Measurements from ENCODE around the gene TCEANC2.

Gene TCEANC2

DNA sequence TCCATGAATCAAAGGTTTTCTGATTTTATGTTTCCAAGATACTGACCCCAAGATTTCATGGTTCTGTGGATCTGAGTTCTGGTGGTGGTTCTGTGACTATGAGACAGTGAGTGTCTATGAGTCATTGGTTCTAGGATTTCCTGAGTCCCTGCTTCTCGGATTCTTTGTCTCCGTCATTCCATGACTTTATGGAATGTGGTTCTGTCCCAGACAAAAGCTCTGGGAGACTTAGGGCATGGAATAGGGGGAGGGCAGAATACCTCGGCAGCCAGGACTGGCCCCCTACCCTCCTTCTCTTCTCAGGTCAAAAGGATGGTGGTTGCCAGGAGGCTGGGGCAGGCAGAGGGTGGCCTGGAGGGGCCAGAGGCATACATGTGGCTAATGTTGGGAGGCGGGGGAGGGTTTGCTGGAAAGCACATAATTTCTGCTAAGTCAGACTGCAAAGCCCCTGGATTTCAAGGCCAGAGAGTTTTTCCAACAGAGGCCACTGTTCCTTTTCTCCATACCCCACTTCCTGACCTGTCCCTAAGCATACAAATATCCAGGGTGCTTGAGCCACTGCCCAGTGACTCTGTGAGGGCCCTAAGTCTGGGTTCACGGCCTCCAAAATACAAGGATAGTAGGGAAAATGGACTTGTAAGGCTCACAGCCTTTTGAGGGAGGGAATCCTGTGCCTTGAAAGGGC, 82.2 kb downstream of the TCEANC2 start:
- H3K36me3 ChIP-seq (ENCODE audit: insufficient read depth, low read length), result no peaks in the 10 kb centered on the region
- H3K4me2 ChIP-seq (ENCODE audit: low read length), result no peak overlapping the region
- no peak overlapping the region for H3K27ac ChIP-seq (ENCODE audit: low read depth, low read length, poor library complexity, severe bottlenecking)
- no peaks in the 10 kb centered on the region for H3K79me2 ChIP-seq (ENCODE audit: insufficient read depth, low read length)
- H3K4me3 ChIP-seq (ENCODE audit: low read depth, low read length, poor library complexity, severe bottlenecking), result no peak overlapping the region
- no peak for TF ChIP-seq EZH2 (IDR thresholded peaks at IDR 0.05; ENCODE audit: borderline replicate concordance, low read length)
- TF ChIP-seq, protein P1, sequence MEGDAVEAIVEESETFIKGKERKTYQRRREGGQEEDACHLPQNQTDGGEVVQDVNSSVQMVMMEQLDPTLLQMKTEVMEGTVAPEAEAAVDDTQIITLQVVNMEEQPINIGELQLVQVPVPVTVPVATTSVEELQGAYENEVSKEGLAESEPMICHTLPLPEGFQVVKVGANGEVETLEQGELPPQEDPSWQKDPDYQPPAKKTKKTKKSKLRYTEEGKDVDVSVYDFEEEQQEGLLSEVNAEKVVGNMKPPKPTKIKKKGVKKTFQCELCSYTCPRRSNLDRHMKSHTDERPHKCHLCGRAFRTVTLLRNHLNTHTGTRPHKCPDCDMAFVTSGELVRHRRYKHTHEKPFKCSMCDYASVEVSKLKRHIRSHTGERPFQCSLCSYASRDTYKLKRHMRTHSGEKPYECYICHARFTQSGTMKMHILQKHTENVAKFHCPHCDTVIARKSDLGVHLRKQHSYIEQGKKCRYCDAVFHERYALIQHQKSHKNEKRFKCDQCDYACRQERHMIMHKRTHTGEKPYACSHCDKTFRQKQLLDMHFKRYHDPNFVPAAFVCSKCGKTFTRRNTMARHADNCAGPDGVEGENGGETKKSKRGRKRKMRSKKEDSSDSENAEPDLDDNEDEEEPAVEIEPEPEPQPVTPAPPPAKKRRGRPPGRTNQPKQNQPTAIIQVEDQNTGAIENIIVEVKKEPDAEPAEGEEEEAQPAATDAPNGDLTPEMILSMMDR (IDR thresholded peaks at IDR 0.05; ENCODE audit: low read length), result no peak
- no peak overlapping the region for H2AFZ ChIP-seq (ENCODE audit: low read length)
- H3K9ac ChIP-seq (ENCODE audit: low read length), result no peak overlapping the region
- no peaks in the 10 kb centered on the region for H3K4me1 ChIP-seq (ENCODE audit: insufficient read depth, low read length, severe bottlenecking)
- no peaks in the 10 kb centered on the region for H3K9me2 ChIP-seq (ENCODE audit: low read depth, low read length)
- no peaks in the 10 kb centered on the region for H4K20me1 ChIP-seq (ENCODE audit: insufficient read depth, low read length)
- H3K27me3 ChIP-seq (ENCODE audit: insufficient read depth, low read length), result no peaks in the 10 kb centered on the region
- no peaks in the 10 kb centered on the region for H3F3A ChIP-seq (ENCODE audit: insufficient read depth, low read length)
- H3K9me3 ChIP-seq (ENCODE audit: low read length), result no peaks in the 10 kb centered on the region

DNA sequence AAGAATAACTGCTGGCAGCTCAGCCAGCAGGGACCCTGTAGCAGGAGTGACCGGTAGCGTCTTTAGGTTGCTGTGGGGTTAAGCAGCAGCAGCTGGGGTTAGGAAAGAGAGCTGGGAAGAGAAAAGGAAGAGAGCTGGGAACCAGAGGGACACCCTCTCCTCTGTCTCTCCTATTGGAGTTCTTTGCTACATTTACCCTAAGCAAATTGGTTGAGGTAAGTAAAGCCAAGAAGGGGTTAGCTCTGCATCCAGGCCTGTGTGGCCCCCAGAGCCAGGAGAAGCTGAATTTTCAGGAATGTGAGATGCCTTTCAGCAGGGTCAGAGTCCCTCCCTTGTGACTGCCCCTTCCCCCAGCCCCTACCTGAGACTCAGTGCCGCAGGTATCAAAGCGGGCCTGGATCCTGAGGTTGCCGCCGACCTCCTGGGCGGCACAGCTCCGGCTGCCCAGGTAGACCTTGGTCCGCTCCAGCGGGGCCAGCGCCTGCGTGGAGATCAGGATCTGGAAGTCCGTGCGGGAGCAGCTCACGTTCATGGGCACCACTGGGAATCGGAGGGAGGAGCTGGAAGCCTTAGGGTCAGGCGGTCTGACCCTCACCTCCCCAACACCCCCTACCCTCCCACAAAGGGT, 83.0 kb downstream of the TCEANC2 start:
- Histone ChIP-seq H3K36me3 (ENCODE audit: insufficient read depth, low read length) (no peaks in the 10 kb centered on the region), H3K9me2 (ENCODE audit: low read depth, low read length) (no peaks in the 10 kb centered on the region), H3K4me2 (ENCODE audit: low read length) (no peak overlapping the region), H3K9me3 (ENCODE audit: low read length) (no peaks in the 10 kb centered on the region), H3K9ac (ENCODE audit: low read length) (no peak overlapping the region), H3K27me3 (ENCODE audit: insufficient read depth, low read length) (no peaks in the 10 kb centered on the region), H3F3A (ENCODE audit: insufficient read depth, low read length) (no peaks in the 10 kb centered on the region), H4K20me1 (ENCODE audit: insufficient read depth, low read length) (no peaks in the 10 kb centered on the region), H3K4me1 (ENCODE audit: insufficient read depth, low read length, severe bottlenecking) (no peaks in the 10 kb centered on the region), H3K79me2 (ENCODE audit: insufficient read depth, low read length) (no peaks in the 10 kb centered on the region), H2AFZ (ENCODE audit: low read length) (no peak overlapping the region), H3K27ac (ENCODE audit: low read depth, low read length, poor library complexity, severe bottlenecking) (no peak overlapping the region), H3K4me3 (ENCODE audit: low read depth, low read length, poor library complexity, severe bottlenecking) (no peak overlapping the region)
- TF ChIP-seq EZH2 (IDR thresholded peaks at IDR 0.05; ENCODE audit: borderline replicate concordance, low read length), result no peak
- TF ChIP-seq, protein P1 (IDR thresholded peaks at IDR 0.05; ENCODE audit: low read length), result no peak

DNA sequence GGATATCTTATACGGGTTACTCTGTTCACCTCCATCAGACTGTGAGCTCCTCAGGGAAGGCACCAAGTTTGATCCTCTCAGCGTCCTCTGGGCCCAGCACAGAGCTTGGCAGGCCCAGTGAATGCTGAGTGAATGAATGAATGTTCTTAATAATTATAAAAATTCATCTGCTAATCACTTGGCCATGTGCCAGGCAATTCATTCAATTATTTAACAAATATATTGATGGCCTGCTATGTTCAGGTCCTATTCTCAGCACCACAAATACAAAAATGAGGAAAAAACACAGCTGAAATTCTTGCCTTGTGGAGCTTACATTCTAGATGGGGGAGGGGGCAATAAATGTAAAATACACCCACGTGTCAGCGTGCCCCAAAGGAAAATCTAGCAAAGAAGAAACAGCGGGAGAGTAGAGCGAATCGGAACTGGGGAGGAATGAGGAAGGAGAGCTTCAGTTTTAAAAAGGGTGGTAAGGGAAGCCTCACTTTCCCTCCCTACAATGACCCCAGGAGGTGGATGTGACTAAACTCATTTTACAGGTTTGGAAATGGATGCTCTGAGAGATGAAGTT, 83.6 kb downstream of the TCEANC2 start:
- H3K27me3 ChIP-seq (ENCODE audit: insufficient read depth, low read length), result no peaks in the 10 kb centered on the region
- H3K9me3 ChIP-seq (ENCODE audit: low read length), result no peaks in the 10 kb centered on the region
- no peaks in the 10 kb centered on the region for H3K36me3 ChIP-seq (ENCODE audit: insufficient read depth, low read length)
- no peak overlapping the region for H3K4me3 ChIP-seq (ENCODE audit: low read depth, low read length, poor library complexity, severe bottlenecking)
- no peak overlapping the region for H2AFZ ChIP-seq (ENCODE audit: low read length)
- no peaks in the 10 kb centered on the region for H3K4me1 ChIP-seq (ENCODE audit: insufficient read depth, low read length, severe bottlenecking)
- no peak overlapping the region for H3K4me2 ChIP-seq (ENCODE audit: low read length)
- no peak overlapping the region for H3K9ac ChIP-seq (ENCODE audit: low read length)
- TF ChIP-seq, protein P1 (IDR thresholded peaks at IDR 0.05; ENCODE audit: low read length), result no peak
- TF ChIP-seq EZH2 (IDR thresholded peaks at IDR 0.05; ENCODE audit: borderline replicate concordance, low read length), result no peak
- H3K9me2 ChIP-seq (ENCODE audit: low read depth, low read length), result no peaks in the 10 kb centered on the region
- H3F3A ChIP-seq (ENCODE audit: insufficient read depth, low read length), result no peaks in the 10 kb centered on the region
- no peaks in the 10 kb centered on the region for H4K20me1 ChIP-seq (ENCODE audit: insufficient read depth, low read length)
- H3K79me2 ChIP-seq (ENCODE audit: insufficient read depth, low read length), result no peaks in the 10 kb centered on the region
- H3K27ac ChIP-seq (ENCODE audit: low read depth, low read length, poor library complexity, severe bottlenecking), result no peak overlapping the region
